Naive thymus-derived CD8-positive, alpha-beta T cell (primary cell): ENCODE results near the gene ABHD16A. TPM values are rescaled to one million over a fixed set of nuclear protein-coding genes. Genes with fewer than 3 reads are reported as not detected.
A peak's percentile ranks its signal among the peaks of the same experiment; 100 is the strongest.
"Not testable (repeated sequence)": the region's sequence is repeated elsewhere in the genome, so short reads cannot be mapped to it uniquely, and the experiment has no call there.

Experiments used
- ATAC-seq, 2 donors: fragments of 150-1000 bp; cut with Tn5 transposase in 1 of 2; sonication (Bioruptor Pico), chemical (Tn5 transposase) in 1 of 2; 1 replicate in 1 of 2; 2 replicates in 1 of 2; pipeline ENCODE4 v1.10.0; 2021; ENCODE audit warnings: mild to moderate bottlenecking in 2 of 2, moderate library complexity in 2 of 2
- POLR2A ChIA-PET: fragments of 350-600 bp; sonication (Branson Sonifier 250); formaldehyde crosslinking; loops from one replicate; lab custom pipeline; 2021; ENCODE audit warnings: antibody characterized with exemption; lab: Charles Lee
- DNase-seq, 10 donors: peaks; one replicate each; pipeline versions ENCODE4 v3.0.0 to v3.0.0-alpha.2; 2020 to 2022
- H3K27ac Mint-ChIP-seq, 10 donors: one replicate each; pipeline ENCODE4 v1.8.0; 2020 to 2022; ENCODE audit warnings: mild to moderate bottlenecking in 10 of 10, mixed read lengths in 10 of 10, moderate library complexity in 4 of 10, inconsistent platforms in 1 of 10
- H3K27me3 Mint-ChIP-seq, 5 donors: one replicate each; pipeline ENCODE4 v1.8.0; 2021 to 2022; ENCODE audit warnings: mixed read lengths in 5 of 5
- H3K36me3 Mint-ChIP-seq, 3 donors: one replicate each; pipeline ENCODE4 v1.8.0; 2020 to 2022; ENCODE audit warnings: mixed read lengths in 3 of 3, mild to moderate bottlenecking in 2 of 3, inconsistent platforms in 1 of 3
- H3K4me1 Mint-ChIP-seq, 4 donors: one replicate each; pipeline ENCODE4 v1.8.0; 2021 to 2022; ENCODE audit warnings: mixed read lengths in 4 of 4
- H3K4me3 Mint-ChIP-seq, 10 donors: one replicate each; pipeline ENCODE4 v1.8.0; 2020 to 2022; ENCODE audit warnings: mild to moderate bottlenecking in 10 of 10, mixed read lengths in 10 of 10, moderate library complexity in 6 of 10, inconsistent platforms in 1 of 10
- H3K9me3 Mint-ChIP-seq, 9 donors: one replicate each; pipeline ENCODE4 v1.8.0; 2020 to 2022; ENCODE audit warnings: mixed read lengths in 9 of 9, mild to moderate bottlenecking in 3 of 9, inconsistent platforms in 1 of 9, moderate library complexity in 1 of 9
- polyA plus RNA-seq, 3 donors: library from polyadenylated mRNA; unstranded; fragments of 300-500 nt; fragmentation: Illumina TruSeq; gene quantifications; one replicate each; pipeline ENCODE4 v1.2.3, GENCODE V29; 2021
- total RNA-seq, 8 experiments: library from RNA in 2 of 8; stranded (reverse) in 2 of 8; gene quantifications; one replicate each; pipeline ENCODE4 v1.2.3 and lab custom pipeline; 2021 to 2026

Gene ABHD16A
- total and polyA plus RNA-seq, 5 experiments from 2014 or later, result 26.9 to 59.9 (median 35.5) TPM

GRCh38 chr6:31710523-31711219 is 7.5 kb upstream of the ABHD16A start:
- Mint-ChIP-seq H3K27ac (peak overlapping the region in 4 of 10 donors; percentile 7 to 86 (median 47)), H3K4me3 (no peak overlapping the region), H3K36me3 (no peaks in the 10 kb centered on the region), H3K4me1 (peaks cover 18 to 28% (median 25%) of the 10 kb centered on the region in 4 donors), H3K9me3 (no peaks in the 10 kb centered on the region), H3K27me3 (no peaks in the 10 kb centered on the region)
- DNase-seq (no peak), ATAC-seq (no peak)
- POLR2A ChIA-PET, result interaction anchor here (0.6 to 0.7 kb wide), 2 partner anchors 14 to 58 kb away, joined by 3 to 7 read pairs; partner anchors contain the start of gene BAG6

DNA sequence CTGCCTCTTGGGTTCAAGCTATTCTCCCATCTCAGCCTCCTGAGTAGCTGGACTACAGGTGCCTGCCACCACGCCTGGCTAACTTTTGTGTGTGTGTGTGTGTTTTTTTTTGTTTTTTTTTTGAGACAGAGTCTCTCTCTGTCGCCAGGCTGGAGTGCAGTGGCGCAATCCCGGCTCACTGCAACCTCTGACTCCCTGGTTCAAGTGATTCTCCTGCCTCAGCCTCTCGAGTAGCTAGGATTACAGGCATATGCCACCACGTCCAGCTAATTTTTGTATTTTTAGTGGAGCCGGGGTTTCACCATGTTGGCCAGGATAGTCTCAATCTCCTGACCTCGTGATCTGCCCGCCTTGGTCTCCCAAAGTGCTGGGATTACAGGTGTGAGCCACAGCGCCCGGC is 6.0 kb upstream of the ABHD16A start:
- DNase-seq, ATAC-seq, H3K27me3 Mint-ChIP-seq, H3K27ac Mint-ChIP-seq, POLR2A ChIA-PET, H3K36me3 Mint-ChIP-seq, H3K9me3 Mint-ChIP-seq, H3K4me3 Mint-ChIP-seq: not testable (repeated sequence)
- H3K4me1 Mint-ChIP-seq, result peaks cover 15 to 25% (median 21%) of the 10 kb centered on the region in 4 donors

- H3K36me3 Mint-ChIP-seq, result no peaks in the 10 kb centered on the region
- no peak overlapping the region for H3K4me3 Mint-ChIP-seq
- no peaks in the 10 kb centered on the region for H3K27me3 Mint-ChIP-seq
- peaks cover 14 to 25% (median 21%) of the 10 kb centered on the region in 4 donors for H3K4me1 Mint-ChIP-seq
- ATAC-seq, result no peak
- H3K27ac Mint-ChIP-seq, result no peak overlapping the region
- no peak for DNase-seq
- POLR2A ChIA-PET, result no interaction called here
- no peaks in the 10 kb centered on the region for H3K9me3 Mint-ChIP-seq
These were observed 5.1 kb upstream of the ABHD16A start for GRCh38 chr6:31708224-31708623.

DNA sequence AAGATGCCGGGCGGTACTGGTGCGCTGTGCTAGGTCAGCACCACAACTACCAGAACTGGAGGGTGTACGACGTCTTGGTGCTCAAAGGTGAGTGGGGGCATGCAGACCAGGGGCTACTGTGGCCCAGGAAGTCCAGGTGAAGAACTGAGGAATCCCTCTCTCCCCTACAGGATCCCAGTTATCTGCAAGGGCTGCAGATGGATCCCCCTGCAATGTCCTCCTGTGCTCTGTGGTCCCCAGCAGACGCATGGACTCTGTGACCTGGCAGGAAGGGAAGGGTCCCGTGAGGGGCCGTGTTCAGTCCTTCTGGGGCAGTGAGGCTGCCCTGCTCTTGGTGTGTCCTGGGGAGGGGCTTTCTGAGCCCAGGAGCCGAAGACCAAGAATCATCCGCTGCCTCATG is 4.6 kb upstream of the ABHD16A start:
- peaks cover 15 to 25% (median 21%) of the 10 kb centered on the region in 4 donors for H3K4me1 Mint-ChIP-seq
- H3K36me3 Mint-ChIP-seq, result no peaks in the 10 kb centered on the region
- POLR2A ChIA-PET, result no interaction called here
- no peak overlapping the region for H3K4me3 Mint-ChIP-seq
- no peak overlapping the region for H3K27ac Mint-ChIP-seq
- H3K9me3 Mint-ChIP-seq, result no peaks in the 10 kb centered on the region
- ATAC-seq (no peak), DNase-seq (no peak)
- no peaks in the 10 kb centered on the region for H3K27me3 Mint-ChIP-seq

- H3K27me3 Mint-ChIP-seq, result no peaks in the 10 kb centered on the region
- H3K27ac Mint-ChIP-seq, result peak within 1 kb of the TSS in 3 of 10 donors; percentile 40 to 65 (median 63)
- H3K4me3 Mint-ChIP-seq, result no peak within 1 kb of the TSS
- H3K36me3 Mint-ChIP-seq, result no peaks in the 10 kb centered on the region
- DNase-seq (no peak), ATAC-seq (no peak)
- H3K9me3 Mint-ChIP-seq, result no peaks in the 10 kb centered on the region
- peaks cover 15 to 31% (median 29%) of the 10 kb centered on the region in 4 donors for H3K4me1 Mint-ChIP-seq
- POLR2A ChIA-PET, result no interaction called here
These were observed 3.5 kb upstream of the ABHD16A start, which contains the start of gene LY6G6F for GRCh38 chr6:31706599-31706998. LY6G6F (plus strand) TSS chr6:31706866; CDS start chr6:31706907, 41 bp downstream.

GRCh38 chr6:31705931-31706330 is 2.8 kb upstream of the ABHD16A start:
- Mint-ChIP-seq H3K4me3 (no peak overlapping the region), H3K27ac (no peak overlapping the region), H3K4me1 (peaks cover 16 to 32% (median 31%) of the 10 kb centered on the region in 4 donors), H3K9me3 (no peaks in the 10 kb centered on the region), H3K36me3 (peaks cover 0 to 3% (median 0%) of the 10 kb centered on the region in 3 donors), H3K27me3 (no peaks in the 10 kb centered on the region)
- DNase-seq (no peak), ATAC-seq (no peak)
- POLR2A ChIA-PET, result no interaction called here

GRCh38 chr6:31702405-31702818 is 712 bp downstream of the ABHD16A start:
- ATAC-seq (peak; percentile 1 to 4), DNase-seq (no peak)
- Mint-ChIP-seq H3K27me3 (no peaks in the 10 kb centered on the region), H3K27ac (peak overlapping the region; percentile 91 to 99 (median 96)), H3K4me3 (peak overlapping the region; percentile 95 to 100 (median 98)), H3K4me1 (peaks cover 21 to 48% (median 38%) of the 10 kb centered on the region in 4 donors), H3K36me3 (peaks cover 0 to 32% (median 3%) of the 10 kb centered on the region in 3 donors), H3K9me3 (no peaks in the 10 kb centered on the region)
- POLR2A ChIA-PET, result interaction anchor here (0.6 to 2.4 kb wide), 17 partner anchors 12 to 426 kb away, joined by 3 to 22 read pairs (median 7); partner anchors contain the start of genes ATF6B, BAG6, CSNK2B and DDAH2

DNA sequence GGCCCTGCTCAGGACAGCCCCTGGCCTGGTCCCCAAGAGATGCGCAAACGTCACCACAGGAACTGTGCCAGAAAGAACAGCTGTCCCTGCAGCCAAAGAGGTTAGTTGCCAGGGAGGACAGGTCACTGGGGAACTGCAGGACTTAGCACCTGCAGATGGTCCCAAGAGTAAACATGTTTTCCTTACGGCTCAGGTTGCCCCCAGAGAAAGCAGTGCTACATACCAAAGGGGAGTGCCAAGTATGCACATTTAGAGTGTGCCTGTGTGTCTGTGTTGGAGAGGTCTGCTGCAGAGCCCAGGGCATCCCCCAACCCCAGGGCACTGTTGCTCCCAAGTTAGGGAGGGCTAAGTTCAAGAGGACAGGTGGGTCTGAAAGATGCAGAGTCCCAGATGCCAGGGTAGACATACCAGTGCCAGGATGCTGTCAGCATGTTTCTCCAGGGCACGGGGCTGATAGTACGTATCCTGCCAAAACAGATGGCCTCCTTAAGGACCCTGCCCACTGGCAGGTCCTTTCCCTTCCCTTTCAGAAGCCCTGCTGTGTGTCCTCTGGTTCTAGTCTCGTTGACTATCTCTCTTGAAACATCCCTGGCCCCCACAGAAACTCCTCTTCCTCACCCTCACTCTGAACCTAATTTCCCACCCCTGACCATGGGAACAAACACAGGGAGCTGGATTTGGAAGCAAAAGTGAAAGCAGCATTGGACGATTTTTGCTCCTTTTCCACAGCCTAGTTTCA is 1.3 kb downstream of the ABHD16A start:
- Mint-ChIP-seq H3K36me3 (peaks cover 0 to 38% (median 3%) of the 10 kb centered on the region in 3 donors), H3K27me3 (no peaks in the 10 kb centered on the region), H3K9me3 (no peaks in the 10 kb centered on the region), H3K4me3 (peak overlapping the region; percentile 95 to 100 (median 98)), H3K27ac (peak overlapping the region; percentile 91 to 99 (median 96)), H3K4me1 (peaks cover 24 to 50% (median 40%) of the 10 kb centered on the region in 4 donors)
- POLR2A ChIA-PET, result interaction anchor here (1.2 to 2.4 kb wide), 8 partner anchors 28 to 270 kb away, joined by 3 to 22 read pairs (median 10); partner anchors contain the start of genes BAG6, CSNK2B, DDAH2 and DXO
- DNase-seq, result no peak
- no peak for ATAC-seq

DNA sequence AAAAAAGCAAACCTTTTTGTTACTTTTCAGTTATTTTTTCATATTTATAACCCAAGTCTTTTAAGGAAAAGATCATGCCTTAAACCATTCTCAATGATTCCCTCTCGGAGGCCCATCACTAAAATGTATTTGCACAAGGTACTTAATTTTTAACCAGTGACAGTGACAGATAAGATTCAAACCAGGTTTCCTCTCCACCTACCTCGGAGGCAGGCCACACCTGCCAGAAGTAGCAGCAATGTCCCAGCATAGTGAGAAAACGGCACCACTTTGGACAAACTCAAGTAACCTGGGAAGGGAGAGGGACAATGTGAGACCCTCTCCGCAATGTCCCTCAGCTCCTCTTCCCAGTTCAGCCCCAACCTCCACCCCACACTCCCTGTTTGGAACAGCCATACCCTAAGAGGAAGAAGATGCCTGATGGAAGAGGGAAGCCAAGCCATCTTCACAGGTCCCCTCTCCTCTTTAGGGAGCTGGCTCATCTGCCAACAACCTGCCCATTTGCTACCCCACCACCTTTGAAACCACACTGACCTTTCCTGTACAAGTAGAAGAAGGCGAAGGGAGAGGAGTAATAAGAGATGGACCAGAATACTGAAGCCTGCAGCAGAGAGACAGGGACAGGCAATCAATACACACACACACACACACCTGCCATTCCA is 2.3 kb downstream of the ABHD16A start:
- POLR2A ChIA-PET, result interaction anchor here (0.8 kb wide), 1 partner anchor 9 kb away, joined by 3 read pairs; no protein-coding TSS in a partner anchor
- H3K27ac Mint-ChIP-seq, result peak overlapping the region in 7 of 10 donors; percentile 10 to 99 (median 70)
- H3K36me3 Mint-ChIP-seq, result peaks cover 0 to 48% (median 3%) of the 10 kb centered on the region in 3 donors
- H3K4me1 Mint-ChIP-seq, result peaks cover 24 to 50% (median 40%) of the 10 kb centered on the region in 4 donors
- ATAC-seq (no peak), DNase-seq (no peak)
- no peaks in the 10 kb centered on the region for H3K9me3 Mint-ChIP-seq
- no peaks in the 10 kb centered on the region for H3K27me3 Mint-ChIP-seq
- peak overlapping the region; percentile 28 to 100 (median 97) for H3K4me3 Mint-ChIP-seq

DNA sequence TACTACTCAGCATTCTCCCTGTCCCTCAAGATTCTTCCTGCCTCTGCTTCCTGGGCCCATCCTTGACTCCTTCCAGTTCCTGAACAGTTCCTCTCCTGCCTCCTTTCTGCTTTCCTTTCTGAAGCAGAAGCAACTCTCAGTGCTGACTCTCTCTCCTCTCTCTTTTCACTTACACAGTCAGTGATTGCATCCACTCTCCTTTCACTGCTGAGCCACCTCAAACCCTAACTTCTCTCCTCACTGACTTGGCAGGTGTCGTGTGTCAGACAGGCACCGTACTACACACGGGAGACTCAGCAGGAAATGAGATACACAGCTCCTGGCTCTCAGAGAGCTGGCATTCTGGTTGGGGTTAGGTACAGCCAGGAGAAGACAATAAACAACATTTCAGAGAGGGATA is 5.6 kb downstream of the ABHD16A start:
- no peak for DNase-seq
- H3K4me1 Mint-ChIP-seq, result peaks cover 20 to 44% (median 31%) of the 10 kb centered on the region in 4 donors
- H3K27me3 Mint-ChIP-seq, result no peaks in the 10 kb centered on the region
- H3K9me3 Mint-ChIP-seq, result no peaks in the 10 kb centered on the region
- H3K36me3 Mint-ChIP-seq, result peaks cover 0 to 78% (median 3%) of the 10 kb centered on the region in 3 donors
- no peak overlapping the region for H3K4me3 Mint-ChIP-seq
- no peak for ATAC-seq
- POLR2A ChIA-PET, result interaction anchor here (0.7 kb wide), 1 partner anchor 164 kb away, joined by 3 read pairs; no protein-coding TSS in a partner anchor
- H3K27ac Mint-ChIP-seq, result peak overlapping the region in 9 of 10 donors; percentile 7 to 59 (median 40)

DNA sequence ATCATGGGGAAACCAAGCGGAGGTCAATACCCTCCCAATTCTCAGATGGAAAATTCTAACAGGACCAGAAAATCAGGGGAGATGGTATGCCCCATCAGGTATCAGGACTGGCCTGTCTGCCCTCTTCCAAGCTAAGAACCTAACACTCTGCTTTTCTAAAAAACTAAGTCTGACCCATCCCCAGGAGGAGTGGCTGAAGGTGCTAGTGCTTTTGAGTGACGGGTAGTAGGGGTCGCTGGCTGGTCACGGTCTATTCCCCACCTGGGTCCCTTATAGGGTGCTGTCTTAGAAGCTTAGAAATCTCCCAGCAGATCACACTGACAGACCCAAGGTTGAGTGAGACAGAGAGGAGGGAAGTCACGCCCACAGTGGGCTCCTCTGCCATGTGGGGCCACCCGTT is 9.6 kb downstream of the ABHD16A start:
- peaks cover 9 to 16% (median 11%) of the 10 kb centered on the region in 4 donors for H3K4me1 Mint-ChIP-seq
- no peak for DNase-seq
- H3K27ac Mint-ChIP-seq, result no peak overlapping the region
- H3K36me3 Mint-ChIP-seq, result peaks cover 0 to 87% (median 0%) of the 10 kb centered on the region in 3 donors
- no peak overlapping the region for H3K4me3 Mint-ChIP-seq
- no peak for ATAC-seq
- H3K27me3 Mint-ChIP-seq, result no peaks in the 10 kb centered on the region
- POLR2A ChIA-PET, result interaction anchor here (0.5 to 0.7 kb wide), 3 partner anchors 20 to 112 kb away, joined by 3 to 7 read pairs (median 3); no protein-coding TSS in a partner anchor
- H3K9me3 Mint-ChIP-seq, result no peaks in the 10 kb centered on the region

DNA sequence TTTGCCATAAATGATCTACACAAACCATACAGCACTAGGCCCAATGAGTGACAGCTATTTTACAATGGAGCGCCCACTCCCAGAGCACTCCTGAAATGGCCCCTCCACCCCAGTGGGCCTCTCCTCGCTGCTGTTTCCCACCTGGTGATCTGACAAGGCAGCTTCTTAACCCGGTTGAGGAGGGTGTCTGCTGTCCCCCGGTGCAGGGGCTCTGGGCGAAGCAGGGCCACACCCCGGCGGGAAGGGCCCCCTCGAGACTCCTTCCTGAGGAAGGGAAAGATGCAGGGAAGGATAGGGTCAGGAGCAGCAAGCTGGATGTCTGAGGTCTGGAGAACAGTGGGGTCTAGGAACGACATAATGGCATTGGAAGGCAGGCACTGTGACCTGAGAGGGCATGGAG is 10.2 kb downstream of the ABHD16A start:
- peaks cover 0 to 86% (median under 1%) of the 10 kb centered on the region in 3 donors for H3K36me3 Mint-ChIP-seq
- H3K27me3 Mint-ChIP-seq, result no peaks in the 10 kb centered on the region
- POLR2A ChIA-PET, result interaction anchor here (0.5 to 0.9 kb wide), 3 partner anchors 11 to 991 kb away, joined by 3 to 7 read pairs (median 4); partner anchors contain the start of gene ABHD16A
- H3K4me1 Mint-ChIP-seq, result peaks cover 7 to 14% (median 10%) of the 10 kb centered on the region in 4 donors
- peak overlapping the region in 1 of 10 donors; percentile 17 for H3K27ac Mint-ChIP-seq
- ATAC-seq, result no peak
- DNase-seq, result no peak
- H3K4me3 Mint-ChIP-seq, result no peak overlapping the region
- no peaks in the 10 kb centered on the region for H3K9me3 Mint-ChIP-seq
